ENCODE measurements around the gene COL26A1. TPM values are rescaled to one million over a fixed set of nuclear protein-coding genes. Genes with fewer than 3 reads are reported as not detected.

The COL26A1 gene
- polyA plus RNA-seq, 1 donor from 2014 or later = 36.6 TPM

DNA sequence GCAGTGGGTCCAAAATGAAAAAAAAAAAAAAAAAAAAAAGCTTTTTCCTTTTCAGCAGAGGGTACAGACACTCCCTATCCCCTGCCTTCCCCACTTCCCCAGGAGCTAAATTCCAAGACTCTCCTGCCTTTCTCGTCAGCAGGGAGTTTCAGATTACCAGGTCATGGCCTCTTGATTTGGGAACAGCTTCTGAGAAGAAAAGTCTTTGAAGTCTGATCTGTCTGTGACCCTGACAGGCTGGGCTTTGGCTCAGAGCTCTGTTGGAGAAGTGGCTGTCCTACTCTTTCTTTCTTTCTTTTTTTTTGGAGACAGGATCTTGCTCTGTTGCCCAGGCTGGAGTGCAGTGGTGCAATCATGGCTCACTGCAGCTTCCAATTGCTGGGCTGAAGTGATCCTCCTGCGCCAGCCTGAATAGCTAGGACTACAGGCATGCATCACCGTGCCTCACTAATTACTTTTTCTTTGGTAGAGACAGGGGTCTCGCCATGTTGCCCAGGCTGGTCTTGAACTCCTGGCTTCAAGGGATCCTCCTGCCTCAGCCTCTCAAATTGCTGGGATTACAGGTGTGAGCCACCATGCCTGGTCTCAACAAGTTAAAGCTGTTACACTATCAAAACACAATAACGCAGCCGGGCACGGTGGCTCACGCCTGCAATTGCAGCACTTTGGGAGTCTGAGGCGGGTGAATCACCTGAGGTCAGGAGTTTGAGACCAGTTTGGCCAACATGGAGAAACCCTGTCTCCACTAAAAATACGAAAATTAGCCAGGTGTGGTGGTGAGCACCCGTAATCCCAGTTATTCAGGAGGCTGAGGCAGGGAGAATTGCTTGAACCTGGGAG is 59.9 kb downstream of the COL26A1 start:
- Histone ChIP-seq H3K27ac (ENCODE audit: low read length) (no peak overlapping the region), H3K27me3 (ENCODE audit: insufficient read depth, low read depth, low read length) (no peaks in the 10 kb centered on the region)

DNA sequence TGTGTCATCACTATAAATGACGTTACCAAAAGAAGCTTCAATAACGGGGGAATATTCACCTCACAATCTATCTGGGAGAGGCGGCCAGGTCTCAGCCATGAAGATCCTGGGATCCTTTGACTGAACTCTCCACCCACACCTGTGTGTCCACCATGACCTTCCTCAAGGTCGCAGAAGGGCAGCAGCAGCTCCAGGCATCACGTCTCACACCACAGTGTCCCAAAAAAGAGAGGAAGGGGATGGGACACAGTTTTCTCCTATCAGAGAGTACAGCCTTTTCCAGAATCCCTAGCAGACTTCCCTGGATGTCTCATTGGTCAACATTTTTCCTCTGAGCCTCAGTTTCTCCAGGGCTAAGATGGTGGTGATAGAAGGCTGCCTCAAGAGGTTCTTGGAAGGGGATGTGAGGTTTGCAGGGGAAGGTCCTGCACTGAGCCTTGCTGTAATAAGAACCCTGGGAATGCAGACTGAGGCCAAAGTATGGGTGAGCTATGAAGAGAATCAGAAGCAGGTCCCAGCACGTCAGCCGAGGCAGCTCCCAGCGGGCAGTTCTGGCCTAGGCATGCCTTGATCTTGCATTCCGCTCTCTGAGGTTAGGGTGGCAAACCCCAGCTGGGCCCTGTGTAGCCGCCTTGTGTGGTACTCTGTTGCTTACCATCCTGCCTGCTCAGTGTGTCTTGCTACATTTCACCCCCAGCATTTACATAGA is 63.8 kb downstream of the COL26A1 start:
- H2AFZ ChIP-seq (ENCODE audit: low read depth, low read length) = no peak overlapping the region
- no peak overlapping the region for H3K4me3 ChIP-seq (ENCODE audit: low read length)
- no peaks in the 10 kb centered on the region for H3K9me3 ChIP-seq (ENCODE audit: low read length)
- no peaks in the 10 kb centered on the region for H3F3A ChIP-seq (ENCODE audit: insufficient read depth, low read length, poor library complexity, severe bottlenecking)
- no peak overlapping the region for H3K27ac ChIP-seq (ENCODE audit: low read length)
- H3K4me2 ChIP-seq (ENCODE audit: low read length) = no peak overlapping the region
- no peaks in the 10 kb centered on the region for H3K79me2 ChIP-seq (replicated peaks; ENCODE audit: insufficient read depth, low read length)
- no peaks in the 10 kb centered on the region for H3K9me2 ChIP-seq (ENCODE audit: insufficient read depth, low read length)
- H3K27me3 ChIP-seq (ENCODE audit: insufficient read depth, low read depth, low read length) = no peaks in the 10 kb centered on the region
- H3K9ac ChIP-seq (ENCODE audit: low read length) = no peak overlapping the region
- TF ChIP-seq EZH2 (IDR thresholded peaks at IDR 0.05; ENCODE audit: borderline replicate concordance, insufficient read depth, low read length, poor library complexity, severe bottlenecking) (no peak), TAF1 (IDR thresholded peaks at IDR 0.05; ENCODE audit: low read depth) (no peak), SMC3 (conservative IDR thresholded peaks at IDR 0.05; ENCODE audit: poor library complexity) (no peak), EP300 (conservative IDR thresholded peaks at IDR 0.05; ENCODE audit: poor library complexity, severe bottlenecking) (no peak), MXI1 (conservative IDR thresholded peaks at IDR 0.05; ENCODE audit: poor library complexity, severe bottlenecking) (no peak)
- TF ChIP-seq, protein P1, sequence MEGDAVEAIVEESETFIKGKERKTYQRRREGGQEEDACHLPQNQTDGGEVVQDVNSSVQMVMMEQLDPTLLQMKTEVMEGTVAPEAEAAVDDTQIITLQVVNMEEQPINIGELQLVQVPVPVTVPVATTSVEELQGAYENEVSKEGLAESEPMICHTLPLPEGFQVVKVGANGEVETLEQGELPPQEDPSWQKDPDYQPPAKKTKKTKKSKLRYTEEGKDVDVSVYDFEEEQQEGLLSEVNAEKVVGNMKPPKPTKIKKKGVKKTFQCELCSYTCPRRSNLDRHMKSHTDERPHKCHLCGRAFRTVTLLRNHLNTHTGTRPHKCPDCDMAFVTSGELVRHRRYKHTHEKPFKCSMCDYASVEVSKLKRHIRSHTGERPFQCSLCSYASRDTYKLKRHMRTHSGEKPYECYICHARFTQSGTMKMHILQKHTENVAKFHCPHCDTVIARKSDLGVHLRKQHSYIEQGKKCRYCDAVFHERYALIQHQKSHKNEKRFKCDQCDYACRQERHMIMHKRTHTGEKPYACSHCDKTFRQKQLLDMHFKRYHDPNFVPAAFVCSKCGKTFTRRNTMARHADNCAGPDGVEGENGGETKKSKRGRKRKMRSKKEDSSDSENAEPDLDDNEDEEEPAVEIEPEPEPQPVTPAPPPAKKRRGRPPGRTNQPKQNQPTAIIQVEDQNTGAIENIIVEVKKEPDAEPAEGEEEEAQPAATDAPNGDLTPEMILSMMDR (IDR thresholded peaks at IDR 0.05; ENCODE audit: poor library complexity, severe bottlenecking) = no peak
- TF ChIP-seq, protein P2, sequence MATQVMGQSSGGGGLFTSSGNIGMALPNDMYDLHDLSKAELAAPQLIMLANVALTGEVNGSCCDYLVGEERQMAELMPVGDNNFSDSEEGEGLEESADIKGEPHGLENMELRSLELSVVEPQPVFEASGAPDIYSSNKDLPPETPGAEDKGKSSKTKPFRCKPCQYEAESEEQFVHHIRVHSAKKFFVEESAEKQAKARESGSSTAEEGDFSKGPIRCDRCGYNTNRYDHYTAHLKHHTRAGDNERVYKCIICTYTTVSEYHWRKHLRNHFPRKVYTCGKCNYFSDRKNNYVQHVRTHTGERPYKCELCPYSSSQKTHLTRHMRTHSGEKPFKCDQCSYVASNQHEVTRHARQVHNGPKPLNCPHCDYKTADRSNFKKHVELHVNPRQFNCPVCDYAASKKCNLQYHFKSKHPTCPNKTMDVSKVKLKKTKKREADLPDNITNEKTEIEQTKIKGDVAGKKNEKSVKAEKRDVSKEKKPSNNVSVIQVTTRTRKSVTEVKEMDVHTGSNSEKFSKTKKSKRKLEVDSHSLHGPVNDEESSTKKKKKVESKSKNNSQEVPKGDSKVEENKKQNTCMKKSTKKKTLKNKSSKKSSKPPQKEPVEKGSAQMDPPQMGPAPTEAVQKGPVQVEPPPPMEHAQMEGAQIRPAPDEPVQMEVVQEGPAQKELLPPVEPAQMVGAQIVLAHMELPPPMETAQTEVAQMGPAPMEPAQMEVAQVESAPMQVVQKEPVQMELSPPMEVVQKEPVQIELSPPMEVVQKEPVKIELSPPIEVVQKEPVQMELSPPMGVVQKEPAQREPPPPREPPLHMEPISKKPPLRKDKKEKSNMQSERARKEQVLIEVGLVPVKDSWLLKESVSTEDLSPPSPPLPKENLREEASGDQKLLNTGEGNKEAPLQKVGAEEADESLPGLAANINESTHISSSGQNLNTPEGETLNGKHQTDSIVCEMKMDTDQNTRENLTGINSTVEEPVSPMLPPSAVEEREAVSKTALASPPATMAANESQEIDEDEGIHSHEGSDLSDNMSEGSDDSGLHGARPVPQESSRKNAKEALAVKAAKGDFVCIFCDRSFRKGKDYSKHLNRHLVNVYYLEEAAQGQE (IDR thresholded peaks at IDR 0.05; ENCODE audit: borderline replicate concordance) = no peak
- H4K20me1 ChIP-seq (ENCODE audit: insufficient read depth) = no peaks in the 10 kb centered on the region
- no peaks in the 10 kb centered on the region for H3K36me3 ChIP-seq (ENCODE audit: insufficient read depth, low read length)

More for the DNA sequence above, 59.9 kb downstream of the COL26A1 start:
- no peaks in the 10 kb centered on the region for H3K79me2 ChIP-seq (replicated peaks; ENCODE audit: insufficient read depth, low read length)
- H3K9me2 ChIP-seq (ENCODE audit: insufficient read depth, low read length) = no peaks in the 10 kb centered on the region
- H2AFZ ChIP-seq (ENCODE audit: low read depth, low read length) = no peak overlapping the region
- no peaks in the 10 kb centered on the region for H3F3A ChIP-seq (ENCODE audit: insufficient read depth, low read length, poor library complexity, severe bottlenecking)
- no peaks in the 10 kb centered on the region for H4K20me1 ChIP-seq (ENCODE audit: insufficient read depth)
- no peak overlapping the region for H3K4me3 ChIP-seq (ENCODE audit: low read length)
- no peaks in the 10 kb centered on the region for H3K9me3 ChIP-seq (ENCODE audit: low read length)
- TF ChIP-seq, protein P1 (IDR thresholded peaks at IDR 0.05; ENCODE audit: poor library complexity, severe bottlenecking) = no peak
- TF ChIP-seq TAF1 (IDR thresholded peaks at IDR 0.05; ENCODE audit: low read depth) (no peak), MXI1 (conservative IDR thresholded peaks at IDR 0.05; ENCODE audit: poor library complexity, severe bottlenecking) (no peak), POLR2AphosphoS5 (IDR thresholded peaks at IDR 0.05) (no peak), EZH2 (IDR thresholded peaks at IDR 0.05; ENCODE audit: borderline replicate concordance, insufficient read depth, low read length, poor library complexity, severe bottlenecking) (no peak), RAD21 (conservative IDR thresholded peaks at IDR 0.05) (no peak), SMC3 (conservative IDR thresholded peaks at IDR 0.05; ENCODE audit: poor library complexity) (no peak), EP300 (conservative IDR thresholded peaks at IDR 0.05; ENCODE audit: poor library complexity, severe bottlenecking) (no peak)
- TF ChIP-seq, protein P2 (IDR thresholded peaks at IDR 0.05; ENCODE audit: borderline replicate concordance) = no peak
- no peak overlapping the region for H3K9ac ChIP-seq (ENCODE audit: low read length)
- H3K36me3 ChIP-seq (ENCODE audit: insufficient read depth, low read length) = no peaks in the 10 kb centered on the region
- no peak overlapping the region for H3K4me2 ChIP-seq (ENCODE audit: low read length)

Data from neural cell (in vitro differentiated cells).